Transverse colon (tissue), 4 donors: Measurements from ENCODE around the gene LGALS12. TPM values are rescaled to one million over a fixed set of nuclear protein-coding genes. Genes with fewer than 3 reads are reported as not detected.

Experiments used
- DNase-seq: peaks from one replicate; pipeline ENCODE4 v3.0.0-alpha.2; 2019
- H3K27ac ChIP-seq, 4 donors: fragments of 200-600 bp; sonication (generic); 2 replicates each; pipeline ENCODE4 v1.5.1; 2016 to 2018; ENCODE audit warnings: inconsistent platforms in 4 of 4
- H3K27me3 ChIP-seq: fragments of 200-600 bp; sonication (generic); 2 replicates; pipeline ENCODE4 v1.5.1; 2017; ENCODE audit warnings: inconsistent platforms
- H3K36me3 ChIP-seq, 4 donors: fragments of 200-600 bp; sonication (generic); 2 replicates each; pipeline ENCODE4 v1.5.1; 2017 to 2019; ENCODE audit warnings: inconsistent platforms in 4 of 4
- H3K4me1 ChIP-seq, 4 donors: fragments of 200-600 bp; sonication (generic); 2 replicates each; pipeline ENCODE4 v1.5.1; 2017 to 2020; ENCODE audit warnings: inconsistent platforms in 4 of 4
- H3K4me3 ChIP-seq, 4 donors: fragments of 200-600 bp; sonication (generic); 1 replicate in 1 of 4; 2 replicates in 3 of 4; pipeline versions ENCODE4 v1.5.1 to v1.6.1; 2017 to 2019; ENCODE audit warnings: inconsistent platforms in 4 of 4
- H3K9me3 ChIP-seq, 2 donors: fragments of 200-600 bp; sonication (generic); 2 replicates each; pipeline ENCODE4 v1.5.1; 2017 to 2019; ENCODE audit warnings: inconsistent platforms in 2 of 2
- EP300 ChIP-seq: sonication (generic); formaldehyde crosslinking; IDR thresholded peaks from one replicate; pipeline ENCODE4 v1.6.1; 2017; ENCODE audit warnings: antibody characterized with exemption, low read depth
- POLR2A ChIP-seq: fragments of 450-650 bp; IDR thresholded peaks from one replicate; pipeline ENCODE4 v1.6.1; 2016; ENCODE audit warnings: antibody characterized with exemption, mild to moderate bottlenecking, moderate library complexity
- POLR2AphosphoS5 ChIP-seq, 3 donors: sonication (generic); formaldehyde crosslinking; IDR thresholded peaks; one replicate each; pipeline ENCODE4 v1.6.1; 2016; ENCODE audit warnings: antibody characterized with exemption in 3 of 3
- WGBS, 2 donors: methylation state at CpG; one replicate each; pipeline ENCODE4 v1.1.5; 2018; ENCODE audit warnings: low coverage in 1 of 2; 5-methylcytosine and 5-hydroxymethylcytosine counted together
- in situ Hi-C, 4 donors: fragments of 200-750 bp; cut with MboI; loops; one replicate each; pipeline versions ENCODE4 v1.15.0 to v1.15.1; 2017; ENCODE audit warnings: low sequenced_read_pairs in 3 of 4, low pct_ligation_motif_present in 1 of 4, low pct_unique_long_range_greater_than_20kb in 1 of 4
- intact Hi-C: fragments of 100-400 bp; cut with DNase I; formaldehyde crosslinking; loops from one replicate; pipeline ENCODE4 v1.15.1; 2023; ENCODE audit warnings: low total_unique reads
- total RNA-seq, 4 donors: library from RNA; depleted of rRNA; stranded (reverse); fragments of >200 nt; gene quantifications; one replicate each; pipeline ENCODE4 v1.1.0, GENCODE V29; 2016
- TF ChIP-seq, protein P1 (sequence below), 5 experiments: fragments of 200-600 bp in 3 of 5; fragments of 450-650 bp in 2 of 5; sonication (generic) in 3 of 5; IDR thresholded peaks; 1 replicate in 2 of 5; 2 replicates in 3 of 5; pipeline ENCODE4 v1.5.1; 2016 to 2017; ENCODE audit warnings: antibody characterized with exemption in 5 of 5, inconsistent platforms in 3 of 5, mild to moderate bottlenecking in 2 of 5, moderate library complexity in 1 of 5

LGALS12 gene
- total RNA-seq, 4 donors from 2014 or later: 0.64 TPM; not detected in 3

DNA sequence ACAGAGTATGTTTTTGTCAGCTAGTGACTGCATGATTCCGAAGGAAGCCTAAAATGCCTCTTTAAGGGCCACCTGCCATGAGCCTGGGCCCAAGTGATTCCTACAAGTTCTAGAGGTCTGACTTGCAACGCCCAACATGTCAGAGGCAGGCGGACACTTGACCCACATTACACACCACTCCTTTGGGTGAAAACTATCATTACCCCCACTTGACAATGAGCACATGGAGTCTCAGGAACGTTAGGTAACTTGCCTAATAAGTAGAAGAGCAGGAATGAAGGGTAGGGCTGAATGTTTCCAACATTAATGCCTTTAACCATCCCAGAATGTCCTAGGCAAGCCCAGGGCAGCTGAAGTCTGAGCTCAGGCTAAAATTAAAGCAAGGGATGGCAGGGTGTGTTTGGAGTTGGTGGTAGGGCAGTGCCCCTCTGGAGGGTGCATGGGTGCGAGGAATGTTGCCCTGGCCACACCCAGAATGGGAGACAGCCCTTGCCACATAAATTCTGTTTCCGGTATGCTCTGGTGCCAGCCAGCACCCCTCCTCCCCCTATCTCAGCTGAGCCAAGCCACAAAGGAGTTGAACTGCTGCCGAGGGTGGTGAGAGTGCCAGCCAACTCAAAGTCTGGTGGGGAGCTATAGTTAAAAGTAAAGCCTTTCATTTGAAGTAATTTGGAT is 54.8 kb downstream of the LGALS12 start:
- intact Hi-C loops (no loop called here), in situ Hi-C loops (no loop called here)
- DNase-seq: peak; percentile 60
- no peak overlapping the region for H3K27ac ChIP-seq
- H3K9me3 ChIP-seq: no peaks in the 10 kb centered on the region
- no peak overlapping the region for H3K4me3 ChIP-seq
- H3K4me1 ChIP-seq: peaks cover 7 to 33% (median 18%) of the 10 kb centered on the region in 4 donors
- H3K27me3 ChIP-seq: no peaks in the 10 kb centered on the region
- TF ChIP-seq POLR2AphosphoS5 (IDR thresholded peaks at IDR 0.05) (no peak), POLR2A (no peak), EP300 (no peak)
- TF ChIP-seq, protein P1, sequence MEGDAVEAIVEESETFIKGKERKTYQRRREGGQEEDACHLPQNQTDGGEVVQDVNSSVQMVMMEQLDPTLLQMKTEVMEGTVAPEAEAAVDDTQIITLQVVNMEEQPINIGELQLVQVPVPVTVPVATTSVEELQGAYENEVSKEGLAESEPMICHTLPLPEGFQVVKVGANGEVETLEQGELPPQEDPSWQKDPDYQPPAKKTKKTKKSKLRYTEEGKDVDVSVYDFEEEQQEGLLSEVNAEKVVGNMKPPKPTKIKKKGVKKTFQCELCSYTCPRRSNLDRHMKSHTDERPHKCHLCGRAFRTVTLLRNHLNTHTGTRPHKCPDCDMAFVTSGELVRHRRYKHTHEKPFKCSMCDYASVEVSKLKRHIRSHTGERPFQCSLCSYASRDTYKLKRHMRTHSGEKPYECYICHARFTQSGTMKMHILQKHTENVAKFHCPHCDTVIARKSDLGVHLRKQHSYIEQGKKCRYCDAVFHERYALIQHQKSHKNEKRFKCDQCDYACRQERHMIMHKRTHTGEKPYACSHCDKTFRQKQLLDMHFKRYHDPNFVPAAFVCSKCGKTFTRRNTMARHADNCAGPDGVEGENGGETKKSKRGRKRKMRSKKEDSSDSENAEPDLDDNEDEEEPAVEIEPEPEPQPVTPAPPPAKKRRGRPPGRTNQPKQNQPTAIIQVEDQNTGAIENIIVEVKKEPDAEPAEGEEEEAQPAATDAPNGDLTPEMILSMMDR (IDR thresholded peaks at IDR 0.05): no peak
- no peaks in the 10 kb centered on the region for H3K36me3 ChIP-seq
- 63 to 100% methylated on average over 1 to 7 of the region's 7 CpGs for WGBS, 2 donors

DNA sequence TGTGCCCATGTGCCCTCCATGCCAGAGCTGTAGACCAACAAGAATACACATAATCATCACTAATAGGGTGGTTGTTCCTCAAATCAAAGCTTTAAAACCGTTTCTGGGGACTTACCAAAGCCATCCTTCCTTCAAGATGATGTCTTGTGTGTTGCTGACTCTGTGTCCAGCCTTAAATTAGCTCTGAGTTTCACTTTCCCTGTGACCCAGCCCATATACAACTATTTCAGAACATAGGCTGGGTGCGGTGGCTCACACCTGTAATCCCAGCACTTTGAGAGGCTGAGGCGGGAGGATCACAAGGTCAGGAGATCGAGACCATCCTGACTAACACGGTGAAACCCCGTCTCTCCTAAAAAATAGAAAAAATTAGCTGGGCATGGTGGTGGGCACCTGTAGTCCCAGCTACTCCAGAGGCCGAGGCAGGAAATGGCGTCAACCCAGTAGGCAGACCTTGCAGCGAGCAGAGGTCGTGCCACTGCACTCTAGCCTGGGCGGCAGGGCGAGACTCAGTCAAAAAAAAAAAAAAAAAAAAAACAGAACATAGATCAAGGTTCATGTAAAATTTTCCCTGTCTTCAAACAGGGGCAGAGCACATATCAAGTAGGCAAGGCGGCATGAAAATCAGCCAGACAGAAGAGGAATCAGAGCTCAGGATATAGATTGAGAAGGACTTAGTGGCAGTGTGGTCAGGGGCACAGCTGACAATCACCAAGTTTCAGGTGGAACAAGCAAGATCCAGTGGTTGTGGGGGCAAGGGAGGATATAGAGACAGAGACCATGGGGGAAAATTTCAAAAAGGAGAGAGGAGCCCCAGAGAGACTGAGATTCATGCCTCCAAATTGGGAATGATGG is 57.5 kb downstream of the LGALS12 start, which contains the start of gene PLAAT2:
Gene PLAAT2 (minus strand): TSS at position 179 of the 855 bp plus-strand sequence. CDS start 55 bp downstream, at position 124.
- DNase-seq: no peak
- intact Hi-C loops: no loop called here
- Histone ChIP-seq H3K27me3 (no peaks in the 10 kb centered on the region), H3K36me3 (no peaks in the 10 kb centered on the region), H3K9me3 (no peaks in the 10 kb centered on the region), H3K27ac (peak within 1 kb of the TSS; percentile 87 to 89 (median 89)), H3K4me1 (peaks cover 18 to 51% (median 28%) of the 10 kb centered on the region in 4 donors), H3K4me3 (no peak within 1 kb of the TSS)
- in situ Hi-C loops: no loop called here
- TF ChIP-seq POLR2AphosphoS5 (IDR thresholded peaks at IDR 0.05): peak in 1 of 3 donors; percentile 54
- TF ChIP-seq, protein P1 (IDR thresholded peaks at IDR 0.05): no peak
- WGBS, 2 donors: 75 to 78% methylated on average over 3 to 13 of the region's 13 CpGs

DNA sequence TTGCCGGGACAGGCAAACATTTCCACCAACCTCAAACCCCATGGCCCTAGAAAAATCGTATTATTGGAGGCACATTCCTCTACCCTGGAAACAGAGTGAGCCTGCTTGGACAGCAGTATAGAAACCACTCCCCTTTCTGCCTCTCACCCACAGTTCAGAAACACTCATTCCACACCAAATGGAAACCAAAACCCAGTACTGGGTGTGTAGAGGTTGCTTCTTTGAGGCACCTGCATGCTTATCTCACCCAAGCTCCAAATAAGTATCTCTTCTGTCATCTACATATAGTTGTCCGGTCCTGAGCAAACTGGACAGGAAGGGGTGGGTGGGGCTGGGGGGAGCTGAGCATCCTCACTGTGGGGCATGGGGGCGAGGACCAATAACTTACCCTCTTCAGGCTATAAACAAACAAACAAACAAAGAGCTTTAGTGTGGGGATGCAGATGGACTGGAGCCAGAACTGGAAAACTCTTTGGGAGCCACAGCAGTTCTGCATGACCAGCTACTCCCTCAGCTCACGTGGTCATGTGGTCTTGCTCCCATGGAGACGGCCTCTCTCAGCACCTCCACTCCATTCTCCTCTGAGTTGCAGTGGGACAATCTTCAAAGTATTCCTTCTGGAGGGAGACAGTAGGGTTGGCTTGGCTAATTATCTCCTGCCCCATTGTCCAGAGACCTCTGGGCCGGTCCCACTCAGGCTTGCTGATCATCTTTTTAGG is 58.3 kb downstream of the LGALS12 start:
- Histone ChIP-seq H3K4me3 (no peak overlapping the region), H3K36me3 (no peaks in the 10 kb centered on the region), H3K9me3 (no peaks in the 10 kb centered on the region), H3K4me1 (peaks cover 18 to 51% (median 27%) of the 10 kb centered on the region in 4 donors), H3K27ac (peak overlapping the region; percentile 87 to 89 (median 89)), H3K27me3 (no peaks in the 10 kb centered on the region)
- DNase-seq: no peak
- intact Hi-C loops: no loop called here
- 40 to 65% methylated on average over 5 to 7 of the region's 7 CpGs for WGBS, 2 donors
- TF ChIP-seq POLR2AphosphoS5 (IDR thresholded peaks at IDR 0.05) (no peak), EP300 (no peak), POLR2A (no peak)
- TF ChIP-seq, protein P1 (IDR thresholded peaks at IDR 0.05): no peak
- in situ Hi-C loops: no loop called here
